ENCODE data around the gene CD79A.

GRCh38 chr19:41869374-41869955 lies 7.6 kb upstream of the CD79A start:
- TF ChIP-seq CTCF (IDR thresholded peaks at IDR 0.05) (no peak), POLR2AphosphoS5 (IDR thresholded peaks at IDR 0.05) (no peak)

Measured in sigmoid colon (tissue), 4 donors.